A549 (cell line): Measurements from ENCODE around the gene ZNF383. TPM values are rescaled to one million over a fixed set of nuclear protein-coding genes. Genes with fewer than 3 reads are reported as not detected.
"Not testable (repeated sequence)": the region's sequence is repeated elsewhere in the genome, so short reads cannot be mapped to it uniquely, and the experiment has no call there.

ENCODE experiments used
- ATAC-seq, 2 experiments: fragments of 200-7000 bp in 1 of 2; fragments of >200 bp in 1 of 2; cut with Nextera tagmentation in 1 of 2; cut with Tn5 transposase in 1 of 2; 3 replicates each; pipeline versions ENCODE4 v1.8.0 to v1.9.1; 2018 to 2020; ENCODE audit warnings: mild to moderate bottlenecking in 1 of 2, moderate library complexity in 1 of 2
- CTCF ChIA-PET: fragments of 300-600 bp; sonication (Branson Sonifier 250); formaldehyde crosslinking; extraction: SDS; loops from one replicate; lab custom pipeline; 2021; ENCODE audit warnings: antibody characterized with exemption, inconsistent platforms; lab: Yijun Ruan, JAX
- POLR2A ChIA-PET: fragments of 350-600 bp; formaldehyde crosslinking; extraction: SDS; loops from one replicate; lab custom pipeline; 2021; ENCODE audit warnings: antibody characterized with exemption, inconsistent platforms; lab: Yijun Ruan, JAX
- DNase-seq, 2 experiments: peaks; one replicate each; pipeline versions ENCODE4 v3.0.0 to v3.0.0-alpha.2; 2011 to 2016; ENCODE audit warnings: low read depth in 1 of 2, low spot score in 1 of 2
- FAIRE-seq: peaks from 2 replicates; lab custom pipeline; 2011; peaks lifted over from hg19 to GRCh38; lab: Jason Lieb, UNC
- H3K27ac ChIP-seq, 2 experiments: fragments of >200 bp; sonication (Bioruptor Twin); formaldehyde crosslinking; 3 replicates each; pipeline ENCODE4 v1.5.1; 2016 to 2017
- H3K4me1 ChIP-seq: fragments of >200 bp; sonication (Bioruptor Twin); formaldehyde crosslinking; 3 replicates; pipeline ENCODE4 v1.6.1; 2016
- H3K4me2 ChIP-seq: fragments of >200 bp; sonication (Bioruptor Twin); formaldehyde crosslinking; 3 replicates; pipeline ENCODE4 v1.6.1; 2016
- H3K4me3 ChIP-seq: fragments of >200 bp; sonication (Bioruptor Twin); formaldehyde crosslinking; 3 replicates; pipeline ENCODE4 v1.5.1; 2016
- H3K9me3 ChIP-seq: fragments of >200 bp; sonication (Bioruptor Twin); formaldehyde crosslinking; 3 replicates; pipeline ENCODE4 v1.6.1; 2016
- FOSB ChIP-seq: fragments of 250-450 bp; sonication (Bioruptor Pico); IDR thresholded peaks from 2 replicates; pipeline ENCODE4 v1.5.0; 2020; ENCODE audit warnings: mild to moderate bottlenecking, moderate library complexity
- MAZ ChIP-seq: fragments of 150-350 bp; IDR thresholded peaks from 2 replicates; pipeline ENCODE4 v1.6.1; 2014; ENCODE audit warnings: antibody characterized with exemption, low read depth, low read length, borderline replicate concordance
- ZFP36 ChIP-seq: fragments of 450-650 bp; IDR thresholded peaks from 2 replicates; pipeline ENCODE4 v1.6.1; 2014; ENCODE audit warnings: borderline replicate concordance; ENCODE audit not compliant: partially characterized antibody
- WGBS: methylation state at CpG from one replicate; pipeline ENCODE4 v1.1.6; 2017; ENCODE audit errors: missing lambda C conversion rate; 5-methylcytosine and 5-hydroxymethylcytosine counted together
- polyA plus RNA-seq, 4 experiments: library from polyadenylated mRNA; depleted of rRNA in 3 of 4; stranded (reverse); fragments of >200 nt; fragmentation: RNase III in 1 of 4; extraction: RNeasy Plus Mini Kit Qiagen cat#74134 plus additional on column Dnase treatment in 1 of 4; gene quantifications; 2 replicates in 3 of 4; 3 replicates in 1 of 4; pipeline ENCODE4 v1.2.3, GENCODE V29; 2011 to 2017

Gene ZNF383
- polyA plus RNA-seq, 2 of the 4 experiments (the other 2 are of a cell fraction), result 6.9 to 13.1 TPM

DNA sequence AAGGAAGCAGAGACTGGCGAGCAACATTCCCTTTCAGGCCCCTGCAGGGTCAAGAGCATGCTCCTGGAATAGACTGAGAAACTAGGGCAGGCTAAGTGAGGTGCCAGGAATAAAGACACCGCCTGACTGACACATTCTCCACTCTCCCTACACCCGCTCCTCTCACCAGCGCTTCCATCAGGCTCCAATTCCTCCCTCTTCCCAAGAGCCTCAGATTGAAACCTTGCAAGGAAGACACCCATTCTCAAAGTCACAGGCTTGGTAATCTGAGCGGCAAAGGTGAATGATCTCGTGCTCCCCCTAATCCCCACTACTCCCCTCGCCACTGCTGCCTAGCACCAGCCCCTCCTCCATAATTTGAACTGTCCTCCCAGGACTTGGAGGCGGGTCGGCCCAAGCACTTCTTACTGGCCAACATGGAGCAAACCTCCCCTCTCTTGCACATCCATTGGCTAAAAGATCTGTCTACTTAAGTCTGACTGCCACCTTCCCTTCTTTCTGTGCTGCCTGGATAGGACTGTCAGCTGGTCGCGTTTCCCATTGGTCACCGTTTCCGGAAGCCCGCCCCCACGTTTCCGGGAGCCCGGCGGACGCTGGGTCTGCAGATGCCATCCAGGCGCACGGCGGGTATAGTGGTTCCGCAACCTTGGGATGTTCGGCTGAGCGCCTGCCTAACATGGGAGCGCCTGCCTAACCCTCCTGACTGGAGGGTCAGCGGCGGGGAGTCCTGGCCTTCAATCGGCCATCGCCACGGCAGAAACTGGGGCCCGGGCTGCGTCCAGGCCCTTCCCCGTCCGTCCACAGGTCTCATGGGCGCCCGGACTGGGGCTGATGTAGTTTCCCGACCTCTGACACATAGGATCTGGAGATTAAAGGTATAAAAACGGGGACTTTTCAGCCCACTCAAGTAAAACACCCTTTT is 33.6 kb downstream of the ZNF383 start:
- H3K9me3 ChIP-seq, result peaks cover 89% of the 10 kb centered on the region
- no peak for FAIRE-seq
- ATAC-seq, result no peak; a peak in 1 of 6 replicates
- WGBS, result 45% methylated on average over 39 of the region's 39 CpGs
- no peak overlapping the region for H3K27ac ChIP-seq
- H3K4me3 ChIP-seq, result no peak overlapping the region
- CTCF ChIA-PET, result no interaction called here
- no peak overlapping the region for H3K4me2 ChIP-seq
- POLR2A ChIA-PET, result no interaction called here
- H3K4me1 ChIP-seq, result no peaks in the 10 kb centered on the region
- TF ChIP-seq FOSB (CRISPR knock-in tag), result no peak
- TF ChIP-seq ZFP36, result peak; percentile 94
- TF ChIP-seq MAZ, result no peak
- DNase-seq, result peak in 1 of 2 experiments; percentile 19

- peaks cover 39% of the 10 kb centered on the region for H3K9me3 ChIP-seq
- H3K27ac ChIP-seq, H3K4me3 ChIP-seq, DNase-seq, POLR2A ChIA-PET, FAIRE-seq, H3K4me1 ChIP-seq, H3K4me2 ChIP-seq, ATAC-seq, CTCF ChIA-PET: not testable (repeated sequence)
- WGBS, result 45% methylated on average over 1 of the region's 1 CpG
Measured at GRCh38 chr19:37263028-37263427, 45.0 kb downstream of the ZNF383 start.

GRCh38 chr19:37267005-37267404 is 49.0 kb downstream of the ZNF383 start:
- H3K4me2 ChIP-seq, POLR2A ChIA-PET, FAIRE-seq, H3K27ac ChIP-seq, H3K9me3 ChIP-seq, ATAC-seq, DNase-seq, H3K4me1 ChIP-seq, H3K4me3 ChIP-seq, CTCF ChIA-PET: not testable (repeated sequence)
- WGBS, result 60% methylated on average over 10 of the region's 12 CpGs

DNA sequence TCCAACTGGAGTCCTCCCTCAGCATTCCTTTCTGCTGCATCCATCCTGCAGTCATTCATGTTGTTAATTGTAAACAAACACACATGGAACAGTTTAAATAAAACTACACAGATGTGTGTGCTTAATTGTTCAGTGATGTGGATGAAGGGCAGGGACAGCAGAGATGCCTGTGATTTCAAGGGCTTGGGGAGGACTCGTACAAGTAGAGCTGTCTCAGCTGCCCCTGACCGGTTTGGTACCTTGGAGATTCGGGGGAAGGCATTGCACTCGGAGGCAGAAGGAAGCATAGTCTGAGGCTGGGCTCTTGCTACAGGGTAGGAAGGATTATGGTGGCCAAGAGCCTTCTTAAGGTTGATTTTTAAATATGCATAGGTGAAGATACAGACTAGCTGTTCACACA is 49.7 kb downstream of the ZNF383 start:
- DNase-seq, H3K4me3 ChIP-seq, H3K4me2 ChIP-seq, H3K27ac ChIP-seq, H3K9me3 ChIP-seq, CTCF ChIA-PET, POLR2A ChIA-PET, H3K4me1 ChIP-seq: not testable (repeated sequence)
- ATAC-seq (peak in 1 of 2 experiments; percentile 19; a peak in 1 of 6 replicates), FAIRE-seq (peak; percentile 77)
- 4% methylated on average over 4 of the region's 4 CpGs for WGBS

GRCh38 chr19:37280656-37281055 is 62.6 kb downstream of the ZNF383 start:
- CTCF ChIA-PET, H3K9me3 ChIP-seq, DNase-seq, H3K4me3 ChIP-seq, H3K27ac ChIP-seq, POLR2A ChIA-PET, H3K4me1 ChIP-seq, H3K4me2 ChIP-seq, ATAC-seq, FAIRE-seq: not testable (repeated sequence)
- 89% methylated on average over 18 of the region's 30 CpGs for WGBS

DNA sequence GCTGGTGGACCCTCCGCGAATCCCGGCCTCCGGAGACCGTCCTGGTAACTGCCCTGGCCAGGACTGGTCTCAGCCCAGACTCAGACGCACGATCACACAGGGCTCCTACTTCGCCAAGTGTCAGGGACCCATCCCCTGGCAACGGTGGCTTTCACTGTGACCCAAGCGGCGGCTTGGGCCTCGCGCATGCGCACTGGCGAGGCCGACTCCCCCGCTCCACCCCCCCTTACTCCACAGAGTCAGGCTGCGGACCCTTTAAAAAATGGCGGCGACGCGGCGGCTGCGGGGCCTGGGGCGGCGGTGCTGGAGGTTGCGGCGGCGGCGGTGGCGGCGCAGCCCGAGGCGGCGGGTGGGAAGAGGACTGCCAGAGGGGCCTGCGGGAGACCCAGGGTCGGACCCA is 66.0 kb downstream of the ZNF383 start:
- ATAC-seq, FAIRE-seq, POLR2A ChIA-PET, H3K4me1 ChIP-seq, H3K4me3 ChIP-seq, H3K27ac ChIP-seq, H3K4me2 ChIP-seq, H3K9me3 ChIP-seq, CTCF ChIA-PET, DNase-seq: not testable (repeated sequence)
- 80% methylated on average over 13 of the region's 37 CpGs for WGBS

- DNase-seq, H3K4me3 ChIP-seq, ATAC-seq, H3K4me2 ChIP-seq, FAIRE-seq, CTCF ChIA-PET, H3K27ac ChIP-seq, POLR2A ChIA-PET, H3K4me1 ChIP-seq: not testable (repeated sequence)
- peaks cover 15% of the 10 kb centered on the region for H3K9me3 ChIP-seq
- 89% methylated on average over 37 of the region's 39 CpGs for WGBS
Measured at GRCh38 chr19:37289229-37289628, 71.2 kb downstream of the ZNF383 start.
